Liver (tissue), 9 donors: Measurements from ENCODE around the gene DGKB. TPM values are rescaled to one million over a fixed set of nuclear protein-coding genes. Genes with fewer than 3 reads are reported as not detected.

Experiments used
- DNase-seq: peaks from one replicate; pipeline ENCODE4 v3.0.0-alpha.2; 2017; ENCODE audit warnings: low spot score
- H3K27ac ChIP-seq, 2 donors: one replicate each; pipeline ENCODE4 v1.7.0; 2013; ENCODE audit warnings: inconsistent platforms in 2 of 2, low read length in 2 of 2, control low read depth in 1 of 2, low read depth in 1 of 2, mild to moderate bottlenecking in 1 of 2
- H3K27me3 ChIP-seq, 4 donors: one replicate each; pipeline versions ENCODE4 v1.6.1 to v1.7.0; 2013; ENCODE audit warnings: low read length in 3 of 4, inconsistent platforms in 1 of 4, mild to moderate bottlenecking in 1 of 4, moderate library complexity in 1 of 4; ENCODE audit not compliant: control insufficient read depth in 4 of 4, insufficient read depth in 4 of 4
- H3K36me3 ChIP-seq, 4 donors: one replicate each; pipeline versions ENCODE4 v1.6.1 to v1.7.0; 2013; ENCODE audit warnings: low read length in 3 of 4, mild to moderate bottlenecking in 3 of 4, low read depth in 1 of 4, moderate library complexity in 1 of 4; ENCODE audit not compliant: control insufficient read depth in 4 of 4, insufficient read depth in 3 of 4
- H3K4me1 ChIP-seq, 4 donors: one replicate each; pipeline versions ENCODE4 v1.6.1 to v1.7.0; 2013; ENCODE audit warnings: low read length in 3 of 4, mild to moderate bottlenecking in 3 of 4, moderate library complexity in 1 of 4; ENCODE audit not compliant: control insufficient read depth in 4 of 4, insufficient read depth in 4 of 4
- H3K4me3 ChIP-seq, 3 donors: one replicate each; pipeline versions ENCODE4 v1.6.1 to v1.7.0; 2013; ENCODE audit warnings: low read length in 3 of 3, control low read depth in 1 of 3, low read depth in 1 of 3, mild to moderate bottlenecking in 1 of 3
- H3K9ac ChIP-seq, 2 donors: one replicate each; pipeline ENCODE4 v1.7.0; 2013; ENCODE audit warnings: low read length in 2 of 2, mild to moderate bottlenecking in 2 of 2, moderate library complexity in 2 of 2, control low read depth in 1 of 2, low read depth in 1 of 2
- H3K9me3 ChIP-seq, 4 donors: one replicate each; pipeline versions ENCODE4 v1.6.1 to v1.7.0; 2013; ENCODE audit warnings: low read length in 3 of 4; ENCODE audit not compliant: control insufficient read depth in 4 of 4
- EGR1 ChIP-seq, 2 donors: IDR thresholded peaks; 2 replicates each; pipeline ENCODE4 v1.6.1; 2016 to 2018; ENCODE audit warnings: antibody characterized with exemption in 2 of 2, low read depth in 2 of 2
- FOXA1 ChIP-seq: IDR thresholded peaks from 2 replicates; pipeline ENCODE4 v1.6.1; 2016; ENCODE audit warnings: antibody characterized with exemption
- FOXA2 ChIP-seq: IDR thresholded peaks from 2 replicates; pipeline ENCODE4 v1.6.1; 2016; ENCODE audit warnings: antibody characterized with exemption
- GABPA ChIP-seq, 2 donors: IDR thresholded peaks in 1 of 2; conservative IDR thresholded peaks in 1 of 2; 2 replicates each; pipeline ENCODE4 v1.6.1; 2016; ENCODE audit warnings: antibody characterized with exemption in 2 of 2, mild to moderate bottlenecking in 1 of 2, moderate library complexity in 1 of 2
- HNF4A ChIP-seq, 2 donors: conservative IDR thresholded peaks; 2 replicates each; pipeline ENCODE4 v1.6.1; 2016; ENCODE audit warnings: antibody characterized with exemption in 2 of 2, mild to moderate bottlenecking in 2 of 2
- HNF4G ChIP-seq: IDR thresholded peaks from 2 replicates; pipeline ENCODE4 v1.6.1; 2016; ENCODE audit warnings: antibody characterized with exemption
- JUND ChIP-seq, 2 donors: IDR thresholded peaks; 2 replicates each; pipeline ENCODE4 v1.6.1; 2016; ENCODE audit warnings: antibody characterized with exemption in 2 of 2
- NR2F2 ChIP-seq: IDR thresholded peaks from 2 replicates; pipeline ENCODE4 v1.6.1; 2016; ENCODE audit warnings: antibody characterized with exemption
- RAD21 ChIP-seq, 2 donors: IDR thresholded peaks; 2 replicates each; pipeline ENCODE4 v1.6.1; 2016; ENCODE audit warnings: antibody characterized with exemption in 2 of 2, mild to moderate bottlenecking in 2 of 2
- RXRA ChIP-seq, 2 donors: IDR thresholded peaks; 2 replicates each; pipeline ENCODE4 v1.6.1; 2017 to 2018; ENCODE audit warnings: antibody characterized with exemption in 2 of 2, mild to moderate bottlenecking in 1 of 2
- SP1 ChIP-seq: IDR thresholded peaks from 2 replicates; pipeline ENCODE4 v1.6.1; 2018; ENCODE audit warnings: antibody characterized with exemption, mild to moderate bottlenecking
- TAF1 ChIP-seq: conservative IDR thresholded peaks from 2 replicates; pipeline ENCODE4 v1.6.1; 2016; ENCODE audit warnings: antibody characterized with exemption, mild to moderate bottlenecking
- YY1 ChIP-seq: IDR thresholded peaks from 2 replicates; pipeline ENCODE4 v1.6.1; 2016; ENCODE audit warnings: antibody characterized with exemption, mild to moderate bottlenecking
- WGBS: extraction: QIAGEN DNeasy Blood & Tissue Kit; methylation state at CpG from one replicate; pipeline ENCODE4 v1.1.7; 2013; 5-methylcytosine and 5-hydroxymethylcytosine counted together
- polyA plus RNA-seq, 2 donors: library from polyadenylated mRNA; stranded (reverse) in 1 of 2; unstranded in 1 of 2; fragments of 200-250 nt in 1 of 2; fragments of >200 nt in 1 of 2; fragmentation: Nextera tagmentation in 1 of 2; extraction: Ambion mirVana in 1 of 2; gene quantifications; one replicate each; pipeline versions ENCODE4 v1.2.1 to v1.2.3, GENCODE V29; 2013 to 2015
- total RNA-seq, 2 donors: library from RNA; depleted of rRNA; stranded (reverse); fragments of >200 nt; gene quantifications; one replicate each; pipeline ENCODE4 v1.2.3, GENCODE V29; 2014
- TF ChIP-seq, protein P1 (sequence below): IDR thresholded peaks from 2 replicates; pipeline ENCODE4 v1.6.1; 2016; ENCODE audit warnings: antibody characterized with exemption
- TF ChIP-seq, protein P2 (sequence below): fragments of 150-350 bp; IDR thresholded peaks from 2 replicates; pipeline ENCODE4 v1.5.1; 2017; ENCODE audit warnings: improper control_type of control experiment, low read depth, low read length; ENCODE audit not compliant: missing input control
- TF ChIP-seq, protein P3 (sequence below): IDR thresholded peaks from 2 replicates; pipeline ENCODE4 v1.6.1; 2016; ENCODE audit warnings: antibody characterized with exemption
- TF ChIP-seq, protein P4 (sequence below): IDR thresholded peaks from 2 replicates; pipeline ENCODE4 v1.6.1; 2016; ENCODE audit warnings: antibody characterized with exemption
- TF ChIP-seq, protein P5 (sequence below): IDR thresholded peaks from 2 replicates; pipeline ENCODE4 v1.6.1; 2016; ENCODE audit warnings: antibody characterized with exemption, mild to moderate bottlenecking
- donor health status: healthy.
- donor health status: healthy.
- donor health status: healthy.
- donor health status: healthy.
- donor health status: healthy.

Gene DGKB
- total and polyA plus RNA-seq, 4 donors = 0.09 to 0.42 TPM; not detected in 2

DNA sequence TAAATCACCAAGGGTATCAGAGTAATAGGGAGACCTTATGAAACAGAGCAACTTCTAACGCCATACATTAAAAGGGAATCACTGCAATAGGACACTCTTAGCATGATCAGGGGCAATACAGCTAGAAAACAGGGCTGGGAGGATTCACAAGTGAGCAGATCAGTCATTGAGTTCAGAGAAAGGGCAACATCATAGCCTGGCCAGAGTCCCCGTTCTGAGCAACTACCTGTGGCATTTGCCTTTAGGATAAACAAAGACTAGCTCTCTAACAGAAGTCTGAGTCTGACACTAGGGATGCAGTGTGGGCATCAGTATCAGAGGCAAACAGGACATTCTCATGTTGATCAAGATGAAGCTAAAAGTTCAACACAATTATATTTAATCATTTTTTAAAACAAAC, 297.9 kb downstream of the DGKB start (continued):
- TF ChIP-seq, protein P1, sequence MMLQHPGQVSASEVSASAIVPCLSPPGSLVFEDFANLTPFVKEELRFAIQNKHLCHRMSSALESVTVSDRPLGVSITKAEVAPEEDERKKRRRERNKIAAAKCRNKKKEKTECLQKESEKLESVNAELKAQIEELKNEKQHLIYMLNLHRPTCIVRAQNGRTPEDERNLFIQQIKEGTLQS = no peak
- TF ChIP-seq NR2F2 (no peak), FOXA1 (no peak)

DNA sequence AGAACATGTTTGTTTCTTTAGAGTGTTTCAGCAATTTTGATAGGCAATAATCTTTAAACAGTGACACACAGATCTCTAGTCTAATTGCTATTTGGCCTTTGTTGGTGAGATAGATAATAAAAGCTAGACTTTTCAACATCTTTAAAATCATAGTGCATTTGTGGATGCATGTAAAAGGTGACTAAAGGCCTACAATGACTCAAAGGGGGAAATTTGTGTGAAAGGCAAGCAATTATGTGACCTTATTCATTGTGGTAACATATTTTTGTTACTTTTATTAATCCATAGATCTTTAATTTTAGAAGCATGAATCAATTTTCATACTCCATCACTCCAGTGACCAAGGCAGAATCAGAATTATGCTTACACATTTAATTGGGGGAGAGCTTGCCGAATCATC, 299.7 kb downstream of the DGKB start:
- TF ChIP-seq GABPA (IDR thresholded peaks at IDR 0.05 in 1 of 2, conservative IDR thresholded peaks at IDR 0.05 in 1 of 2) (no peak), SP1 (no peak), TAF1 (no peak), NR2F2 (no peak), FOXA1 (no peak), JUND (IDR thresholded peaks at IDR 0.05) (no peak), HNF4G (no peak), HNF4A (conservative IDR thresholded peaks at IDR 0.05) (no peak), YY1 (no peak), FOXA2 (no peak), EGR1 (IDR thresholded peaks at IDR 0.05; ENCODE audit: low read depth in 2 of 2) (no peak), RAD21 (IDR thresholded peaks at IDR 0.05) (no peak), RXRA (IDR thresholded peaks at IDR 0.05) (no peak)
- TF ChIP-seq, protein P2, sequence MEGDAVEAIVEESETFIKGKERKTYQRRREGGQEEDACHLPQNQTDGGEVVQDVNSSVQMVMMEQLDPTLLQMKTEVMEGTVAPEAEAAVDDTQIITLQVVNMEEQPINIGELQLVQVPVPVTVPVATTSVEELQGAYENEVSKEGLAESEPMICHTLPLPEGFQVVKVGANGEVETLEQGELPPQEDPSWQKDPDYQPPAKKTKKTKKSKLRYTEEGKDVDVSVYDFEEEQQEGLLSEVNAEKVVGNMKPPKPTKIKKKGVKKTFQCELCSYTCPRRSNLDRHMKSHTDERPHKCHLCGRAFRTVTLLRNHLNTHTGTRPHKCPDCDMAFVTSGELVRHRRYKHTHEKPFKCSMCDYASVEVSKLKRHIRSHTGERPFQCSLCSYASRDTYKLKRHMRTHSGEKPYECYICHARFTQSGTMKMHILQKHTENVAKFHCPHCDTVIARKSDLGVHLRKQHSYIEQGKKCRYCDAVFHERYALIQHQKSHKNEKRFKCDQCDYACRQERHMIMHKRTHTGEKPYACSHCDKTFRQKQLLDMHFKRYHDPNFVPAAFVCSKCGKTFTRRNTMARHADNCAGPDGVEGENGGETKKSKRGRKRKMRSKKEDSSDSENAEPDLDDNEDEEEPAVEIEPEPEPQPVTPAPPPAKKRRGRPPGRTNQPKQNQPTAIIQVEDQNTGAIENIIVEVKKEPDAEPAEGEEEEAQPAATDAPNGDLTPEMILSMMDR = no peak
- TF ChIP-seq, protein P3, sequence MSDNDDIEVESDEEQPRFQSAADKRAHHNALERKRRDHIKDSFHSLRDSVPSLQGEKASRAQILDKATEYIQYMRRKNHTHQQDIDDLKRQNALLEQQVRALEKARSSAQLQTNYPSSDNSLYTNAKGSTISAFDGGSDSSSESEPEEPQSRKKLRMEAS = no peak
- TF ChIP-seq, protein P4, sequence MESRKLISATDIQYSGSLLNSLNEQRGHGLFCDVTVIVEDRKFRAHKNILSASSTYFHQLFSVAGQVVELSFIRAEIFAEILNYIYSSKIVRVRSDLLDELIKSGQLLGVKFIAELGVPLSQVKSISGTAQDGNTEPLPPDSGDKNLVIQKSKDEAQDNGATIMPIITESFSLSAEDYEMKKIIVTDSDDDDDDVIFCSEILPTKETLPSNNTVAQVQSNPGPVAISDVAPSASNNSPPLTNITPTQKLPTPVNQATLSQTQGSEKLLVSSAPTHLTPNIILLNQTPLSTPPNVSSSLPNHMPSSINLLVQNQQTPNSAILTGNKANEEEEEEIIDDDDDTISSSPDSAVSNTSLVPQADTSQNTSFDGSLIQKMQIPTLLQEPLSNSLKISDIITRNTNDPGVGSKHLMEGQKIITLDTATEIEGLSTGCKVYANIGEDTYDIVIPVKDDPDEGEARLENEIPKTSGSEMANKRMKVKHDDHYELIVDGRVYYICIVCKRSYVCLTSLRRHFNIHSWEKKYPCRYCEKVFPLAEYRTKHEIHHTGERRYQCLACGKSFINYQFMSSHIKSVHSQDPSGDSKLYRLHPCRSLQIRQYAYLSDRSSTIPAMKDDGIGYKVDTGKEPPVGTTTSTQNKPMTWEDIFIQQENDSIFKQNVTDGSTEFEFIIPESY = no peak
- TF ChIP-seq, protein P1 = no peak
- TF ChIP-seq, protein P5, sequence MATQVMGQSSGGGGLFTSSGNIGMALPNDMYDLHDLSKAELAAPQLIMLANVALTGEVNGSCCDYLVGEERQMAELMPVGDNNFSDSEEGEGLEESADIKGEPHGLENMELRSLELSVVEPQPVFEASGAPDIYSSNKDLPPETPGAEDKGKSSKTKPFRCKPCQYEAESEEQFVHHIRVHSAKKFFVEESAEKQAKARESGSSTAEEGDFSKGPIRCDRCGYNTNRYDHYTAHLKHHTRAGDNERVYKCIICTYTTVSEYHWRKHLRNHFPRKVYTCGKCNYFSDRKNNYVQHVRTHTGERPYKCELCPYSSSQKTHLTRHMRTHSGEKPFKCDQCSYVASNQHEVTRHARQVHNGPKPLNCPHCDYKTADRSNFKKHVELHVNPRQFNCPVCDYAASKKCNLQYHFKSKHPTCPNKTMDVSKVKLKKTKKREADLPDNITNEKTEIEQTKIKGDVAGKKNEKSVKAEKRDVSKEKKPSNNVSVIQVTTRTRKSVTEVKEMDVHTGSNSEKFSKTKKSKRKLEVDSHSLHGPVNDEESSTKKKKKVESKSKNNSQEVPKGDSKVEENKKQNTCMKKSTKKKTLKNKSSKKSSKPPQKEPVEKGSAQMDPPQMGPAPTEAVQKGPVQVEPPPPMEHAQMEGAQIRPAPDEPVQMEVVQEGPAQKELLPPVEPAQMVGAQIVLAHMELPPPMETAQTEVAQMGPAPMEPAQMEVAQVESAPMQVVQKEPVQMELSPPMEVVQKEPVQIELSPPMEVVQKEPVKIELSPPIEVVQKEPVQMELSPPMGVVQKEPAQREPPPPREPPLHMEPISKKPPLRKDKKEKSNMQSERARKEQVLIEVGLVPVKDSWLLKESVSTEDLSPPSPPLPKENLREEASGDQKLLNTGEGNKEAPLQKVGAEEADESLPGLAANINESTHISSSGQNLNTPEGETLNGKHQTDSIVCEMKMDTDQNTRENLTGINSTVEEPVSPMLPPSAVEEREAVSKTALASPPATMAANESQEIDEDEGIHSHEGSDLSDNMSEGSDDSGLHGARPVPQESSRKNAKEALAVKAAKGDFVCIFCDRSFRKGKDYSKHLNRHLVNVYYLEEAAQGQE = no peak
- no peak for DNase-seq
- Histone ChIP-seq H3K4me1 (no peaks in the 10 kb centered on the region), H3K36me3 (no peaks in the 10 kb centered on the region), H3K4me3 (no peak overlapping the region), H3K9me3 (no peaks in the 10 kb centered on the region), H3K9ac (no peak overlapping the region), H3K27me3 (no peaks in the 10 kb centered on the region), H3K27ac (no peak overlapping the region)
- WGBS = 90% methylated on average over 1 of the region's 1 CpG
